NCI-H2196 (cell line): ENCODE measurements around the gene PLAC9.

Experiments used
- DNase-seq: peaks from one replicate; lab custom pipeline; 2025; ENCODE audit not compliant: unreplicated experiment; lab: John Stamatoyannopoulos, UW

PLAC9 gene

DNA sequence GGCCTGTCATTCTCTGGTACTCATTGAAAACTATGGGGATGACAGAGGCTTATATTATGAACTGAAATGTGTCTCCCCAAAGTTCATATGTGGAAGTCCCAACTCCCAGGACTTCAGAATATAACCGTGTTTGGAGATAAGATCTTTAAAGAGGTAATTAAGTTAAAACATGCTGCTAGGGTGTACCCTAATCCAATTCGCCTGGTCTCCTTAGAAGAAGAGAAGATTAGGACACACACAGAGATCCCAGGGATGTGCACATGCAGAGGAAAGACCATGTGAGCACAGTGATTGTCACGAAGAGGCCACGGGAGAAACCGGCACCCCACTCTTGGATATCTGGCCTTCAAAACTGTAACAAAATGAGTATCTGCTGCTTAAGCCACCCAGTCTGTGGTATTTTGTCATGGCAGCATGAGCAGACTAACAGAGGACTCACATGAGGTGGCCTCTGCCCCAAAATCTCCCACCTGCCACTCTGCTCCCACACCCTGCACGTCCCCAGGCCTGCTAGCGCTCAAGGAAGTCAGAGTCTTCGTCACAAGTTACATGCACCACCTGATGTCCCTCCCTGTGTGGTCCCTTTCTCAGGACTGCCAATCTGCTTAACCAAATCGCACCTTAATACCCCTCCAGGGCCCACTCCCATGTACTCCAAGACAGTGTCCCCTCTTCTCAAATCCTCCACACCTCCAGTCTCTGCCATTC lies 26.8 kb downstream of the PLAC9 start:
- DNase-seq = no peak

DNA sequence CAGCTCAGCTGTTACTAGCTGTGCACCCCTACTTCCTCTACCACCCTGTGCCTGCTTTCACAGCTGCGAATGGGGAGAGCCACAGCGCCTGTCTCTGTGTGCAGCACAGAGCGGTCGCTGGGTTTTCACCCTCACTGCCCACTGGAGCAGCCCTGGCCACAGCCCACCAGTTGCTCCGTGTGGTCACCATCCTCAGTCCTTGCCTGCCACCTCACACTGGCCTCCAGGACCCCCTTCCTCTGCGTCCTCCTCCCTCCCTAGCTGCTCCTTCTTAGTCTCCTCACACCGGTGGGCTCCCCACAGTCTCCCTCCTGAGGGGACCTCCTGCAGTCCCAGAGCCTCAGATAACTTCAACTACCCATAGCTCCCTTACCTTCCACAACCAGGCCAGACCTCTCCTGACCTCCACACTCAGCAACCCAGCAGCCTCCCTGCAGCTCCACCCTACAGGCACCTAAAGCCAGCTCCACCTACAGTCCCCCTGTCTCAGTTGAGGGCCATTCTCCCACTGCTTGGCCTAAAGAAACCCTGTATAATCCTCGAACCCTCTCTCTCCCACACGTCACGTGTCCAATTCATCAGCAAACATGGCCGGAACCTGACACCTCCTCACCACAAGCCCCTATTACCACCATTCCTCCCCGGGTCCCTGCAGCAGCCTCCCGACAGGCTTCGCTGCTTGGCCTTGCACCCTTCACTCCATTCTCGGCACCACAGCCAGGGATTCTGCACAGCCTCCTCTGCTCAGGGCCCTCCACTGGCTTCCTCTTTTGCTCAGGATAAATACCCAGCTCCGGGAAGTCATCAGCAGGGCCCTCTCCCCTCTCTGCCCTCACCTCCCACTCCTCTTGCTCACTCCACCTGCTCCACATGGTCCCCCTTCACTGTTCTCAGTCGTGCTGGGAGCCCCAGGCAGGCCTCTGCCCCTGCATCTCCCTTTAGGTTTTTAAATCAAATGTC lies 28.1 kb downstream of the PLAC9 start:
- no peak for DNase-seq

DNA sequence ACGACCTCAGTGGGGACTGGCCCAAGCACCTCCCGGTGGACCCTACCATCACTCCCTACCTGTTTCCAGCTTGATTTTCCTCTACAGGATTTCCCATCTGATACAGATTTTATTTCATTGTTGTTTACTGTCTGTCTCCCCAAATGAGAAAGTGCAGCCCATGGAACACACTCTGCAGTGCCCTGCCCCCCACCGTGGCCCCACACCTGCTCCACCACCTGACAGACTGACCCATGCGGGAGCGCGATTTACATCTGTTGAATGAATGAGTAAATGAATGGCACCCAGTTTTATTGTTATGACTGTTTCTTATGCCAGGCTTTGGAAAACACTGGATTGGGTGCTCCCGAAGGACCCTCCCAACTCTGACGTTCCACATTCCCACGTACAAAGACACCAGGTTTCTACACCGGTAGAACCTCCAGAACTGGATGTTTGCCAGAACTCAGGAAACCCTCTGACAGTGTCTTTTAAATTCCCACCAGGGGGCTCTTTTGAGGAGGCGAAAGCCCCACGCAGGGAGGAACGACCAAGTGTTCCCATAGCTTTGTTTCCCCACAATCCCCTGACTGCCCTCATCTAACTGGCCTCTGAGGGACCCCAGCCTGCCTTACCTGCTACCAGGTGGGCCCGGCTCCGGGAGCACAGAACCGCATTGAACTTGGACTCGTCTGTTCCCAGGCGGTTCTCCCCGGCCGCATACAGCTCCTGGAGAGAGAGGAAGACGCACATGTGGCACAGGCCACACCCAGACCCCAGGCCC lies 29.0 kb downstream of the PLAC9 start:
- peak; percentile 1 for DNase-seq

DNA sequence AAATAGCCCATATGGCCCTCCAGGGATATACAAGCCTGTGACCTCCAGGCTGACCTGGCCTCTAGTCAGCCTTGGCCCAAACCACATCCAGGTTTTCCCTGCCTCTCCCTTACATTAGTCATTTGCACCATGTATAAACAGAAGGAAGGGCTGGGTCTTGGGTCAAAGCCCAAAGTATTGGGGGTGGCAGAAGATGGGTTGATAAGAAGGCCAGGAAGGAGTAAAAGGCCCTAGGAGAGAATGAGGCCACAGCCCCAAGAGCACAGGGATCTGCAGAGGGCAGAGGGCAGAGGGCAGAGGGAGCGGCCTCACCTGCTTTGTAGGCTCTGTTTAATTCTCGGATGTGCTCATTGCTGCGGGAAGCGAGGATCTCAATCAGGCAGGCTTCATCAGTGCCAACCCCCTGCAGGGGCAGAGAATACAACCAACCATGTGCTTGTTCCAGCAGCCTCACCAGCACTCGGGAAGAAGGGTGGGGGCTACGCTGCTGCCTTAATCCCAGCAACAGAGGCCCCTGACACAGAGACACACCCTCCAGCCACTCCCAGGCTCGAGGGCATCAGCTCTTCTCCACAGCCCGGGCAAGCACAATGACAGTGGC lies 31.3 kb downstream of the PLAC9 start:
- DNase-seq = no peak

DNA sequence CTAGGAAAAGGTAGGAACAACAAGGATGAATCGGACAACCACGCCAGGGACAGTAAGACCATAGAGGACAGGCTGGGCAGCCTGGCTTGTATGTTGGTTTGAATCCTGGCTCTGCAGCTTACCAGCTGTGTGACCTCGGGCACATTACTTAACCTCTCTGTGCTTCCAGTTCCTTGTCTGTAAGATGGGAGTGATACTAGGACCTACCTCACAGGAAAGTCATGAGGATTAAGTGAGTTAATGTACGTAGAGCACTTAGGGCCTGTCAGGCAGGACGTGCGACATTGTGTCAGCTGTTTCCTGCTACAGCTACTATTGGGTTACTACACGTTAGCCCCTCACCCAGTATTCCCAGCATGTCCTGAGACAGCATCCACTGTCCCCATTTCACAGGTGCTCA lies 32.1 kb downstream of the PLAC9 start:
- DNase-seq = no peak

DNA sequence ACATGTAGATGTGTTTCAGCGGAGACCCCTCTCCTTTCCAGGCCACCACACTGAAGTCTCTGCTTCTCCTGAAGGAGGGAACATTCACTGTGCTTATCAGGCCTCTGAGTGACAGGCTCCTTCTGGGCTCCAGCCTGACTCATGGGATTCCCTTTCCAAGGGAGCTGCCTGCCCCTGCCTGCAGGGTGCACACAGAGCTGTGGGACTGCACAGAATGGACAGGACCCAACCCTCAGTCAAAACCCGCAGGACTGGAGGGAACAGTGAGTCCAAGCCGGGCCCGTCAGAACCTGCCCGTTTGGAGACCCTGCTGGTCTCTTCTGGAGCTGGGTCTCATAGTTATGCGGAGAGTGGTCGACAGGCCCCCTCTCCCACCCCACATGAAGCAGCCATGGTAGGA lies 32.6 kb downstream of the PLAC9 start:
- no peak for DNase-seq

DNA sequence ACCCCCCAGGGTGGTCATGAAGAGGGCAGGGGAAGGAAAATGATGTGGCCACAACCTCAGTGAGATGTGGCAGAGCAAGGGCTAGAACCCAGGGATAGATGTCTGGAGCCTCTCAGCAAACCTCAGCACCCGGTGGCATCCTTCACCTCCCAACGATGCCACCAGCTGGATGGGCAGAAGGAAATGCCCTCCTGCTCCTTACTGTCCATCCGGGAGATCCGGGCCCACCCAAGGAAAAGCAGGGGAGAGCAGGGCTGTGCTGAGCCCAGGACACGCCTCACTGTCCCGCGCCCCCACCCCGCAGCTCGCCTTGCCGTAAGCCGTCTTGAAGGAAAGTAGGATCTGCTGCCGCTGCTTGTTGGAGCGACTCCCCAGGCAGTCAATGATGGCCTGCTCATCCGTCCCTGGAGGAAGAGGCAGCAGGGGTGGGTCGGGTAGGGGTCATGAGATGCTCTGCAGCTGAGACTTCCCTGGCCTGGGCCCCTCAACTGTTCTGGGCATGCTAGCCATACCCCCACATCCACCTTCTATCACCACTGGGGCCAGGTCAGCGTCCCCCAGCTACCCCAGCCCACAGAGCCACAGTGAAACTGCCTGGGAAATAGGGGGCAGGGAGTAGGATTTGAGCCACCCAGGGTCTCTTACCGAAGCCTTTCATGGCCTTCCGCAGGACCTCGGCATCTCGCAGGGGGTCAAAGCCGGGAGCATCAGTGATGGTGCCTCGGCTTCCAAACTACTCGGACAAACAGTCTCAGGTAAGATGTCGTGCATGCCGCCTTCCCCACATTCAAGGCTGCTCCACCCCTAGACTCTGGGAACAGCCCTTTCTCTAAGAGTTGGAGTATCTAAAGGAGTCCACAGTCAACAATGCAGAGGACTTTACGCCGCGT lies 34.3 kb downstream of the PLAC9 start:
- DNase-seq = no peak

DNA sequence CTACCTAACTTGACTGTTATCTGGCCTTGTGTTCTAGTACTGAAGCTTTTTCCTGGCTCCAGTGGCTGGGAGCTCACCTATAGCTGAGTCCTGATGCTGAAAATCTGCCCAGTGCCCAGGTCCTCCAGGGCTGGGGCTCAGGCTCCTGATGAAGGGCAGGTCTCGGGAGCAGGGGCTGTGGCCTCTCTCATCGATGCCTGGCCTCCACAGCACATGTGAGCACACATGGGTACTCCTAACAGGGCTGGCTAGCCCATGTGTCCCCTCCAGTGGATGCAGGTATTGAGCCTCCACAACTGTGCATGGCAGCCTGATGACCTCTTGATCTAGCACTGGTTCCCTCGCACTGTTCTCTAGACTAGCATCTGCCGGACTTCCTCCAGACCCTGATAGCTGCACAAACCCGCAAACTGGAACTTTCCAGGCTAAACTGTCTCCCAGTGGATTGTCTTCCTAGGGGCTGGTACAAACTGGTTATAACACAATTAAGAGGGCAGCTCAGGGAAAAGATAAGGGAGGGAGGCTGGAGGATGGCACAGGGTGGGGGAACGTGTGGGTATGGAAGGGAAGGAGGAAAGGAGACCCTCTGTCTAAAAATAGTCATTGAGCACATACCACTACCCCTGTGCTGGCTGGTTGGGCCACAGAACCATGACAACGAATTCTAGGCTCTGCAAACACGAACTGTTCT lies 35.1 kb downstream of the PLAC9 start:
- DNase-seq = no peak

DNA sequence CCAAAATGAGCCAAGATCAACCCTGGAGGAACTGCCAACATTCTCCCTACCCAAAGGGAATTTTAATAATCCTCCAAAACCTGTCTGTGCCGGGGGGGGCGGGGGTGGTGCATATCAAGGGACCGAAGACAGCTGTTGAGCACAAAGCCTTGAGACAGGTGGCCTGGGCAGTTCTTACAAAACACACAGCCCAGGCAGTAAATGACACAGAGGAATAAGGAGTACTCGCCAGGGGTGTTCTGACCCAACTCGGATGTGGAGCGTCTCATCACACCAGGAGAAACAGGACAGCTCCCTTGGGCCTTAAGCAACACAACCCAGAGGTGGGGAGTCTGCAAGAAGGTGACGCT lies 35.6 kb downstream of the PLAC9 start:
- DNase-seq = no peak

DNA sequence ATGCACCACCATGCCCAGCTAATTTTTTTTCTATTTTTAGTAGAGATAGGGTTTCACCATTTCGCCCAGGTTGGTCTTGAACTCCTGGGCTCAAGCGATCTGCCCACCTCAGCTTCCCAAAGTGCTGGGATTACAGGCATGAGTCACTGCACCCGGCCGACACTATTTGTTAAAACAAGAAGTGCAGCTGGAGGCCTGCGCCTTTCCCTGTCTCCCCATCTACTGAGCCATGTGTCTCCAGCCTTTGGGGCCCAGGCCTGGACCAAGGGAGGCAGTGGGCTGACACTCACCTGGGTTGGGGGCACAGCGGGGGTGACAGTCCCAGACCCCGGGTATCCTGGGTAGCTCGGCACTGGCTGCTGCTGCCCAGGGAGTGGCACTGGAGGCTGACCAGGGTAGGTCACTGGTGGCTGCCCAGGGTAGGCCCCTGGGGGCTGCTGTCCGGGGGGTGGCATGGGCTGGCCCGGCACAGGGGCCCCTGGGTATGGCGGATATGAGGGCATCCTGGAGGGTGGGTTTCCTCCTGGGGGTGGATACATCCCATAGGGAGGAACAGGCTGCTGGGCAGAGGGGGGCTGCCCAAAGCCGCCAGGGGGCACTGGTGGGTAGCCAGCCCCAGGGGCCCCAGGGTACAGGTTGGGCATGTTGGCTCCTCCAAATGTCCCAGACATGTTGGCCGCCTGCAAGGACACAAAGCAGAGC lies 36.3 kb downstream of the PLAC9 start:
- no peak for DNase-seq

DNA sequence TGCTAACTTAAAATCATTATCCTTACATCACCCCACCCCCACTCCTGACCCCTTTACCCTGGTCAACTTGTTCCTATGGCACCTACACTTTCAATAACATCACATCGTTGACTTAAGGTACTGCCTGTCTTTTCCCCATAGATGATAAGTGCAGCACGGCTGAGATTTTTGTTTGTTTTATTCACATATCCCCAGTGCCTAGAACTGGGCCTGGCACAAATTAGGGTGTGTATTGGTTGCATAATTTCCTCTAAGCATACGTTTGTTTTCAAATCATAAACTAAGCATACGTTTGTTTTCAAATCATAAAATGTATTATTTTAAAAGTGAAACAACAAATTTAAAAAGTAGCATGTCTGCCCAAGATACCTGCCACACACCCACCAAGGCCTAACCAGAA lies 37.5 kb downstream of the PLAC9 start:
- no peak for DNase-seq

DNA sequence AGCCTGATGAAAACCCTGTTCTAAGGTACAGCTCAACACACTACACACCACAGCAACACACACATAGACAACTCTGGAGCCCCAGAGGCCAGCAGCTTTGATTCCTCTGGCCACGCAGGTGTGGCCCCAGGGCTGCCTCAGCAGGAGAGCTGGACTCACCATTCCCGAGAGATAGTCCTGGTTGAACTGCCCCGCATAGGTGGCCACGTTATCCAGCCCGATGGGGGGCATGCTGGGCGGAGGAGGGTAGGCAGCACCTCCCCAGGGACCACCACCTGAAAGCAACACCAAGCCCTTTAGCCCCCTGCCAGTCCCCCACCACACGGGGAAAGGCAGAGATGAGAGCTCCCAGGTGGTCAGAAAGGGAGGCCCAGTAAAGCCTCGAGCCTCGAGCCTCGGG lies 38.1 kb downstream of the PLAC9 start:
- DNase-seq = no peak

DNA sequence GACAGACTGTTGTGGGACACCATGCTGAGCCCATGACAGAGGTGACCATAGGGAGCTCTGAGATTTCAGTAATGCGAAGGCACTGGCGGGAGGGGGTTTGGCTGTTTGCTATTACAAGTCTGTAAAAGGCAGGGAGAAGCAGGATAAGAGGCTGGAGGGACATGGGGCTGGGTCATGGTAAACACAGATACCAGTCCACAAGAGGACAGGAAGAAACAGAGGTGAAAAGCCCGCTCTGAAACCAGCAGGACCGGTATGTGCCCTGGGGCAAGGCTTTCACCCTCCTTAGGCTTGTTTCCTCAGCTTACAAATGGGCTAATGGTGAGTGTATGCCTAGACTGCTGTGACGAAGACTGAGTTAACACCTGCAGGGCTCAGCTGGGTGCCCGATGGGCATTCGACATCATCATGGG lies 38.7 kb downstream of the PLAC9 start:
- DNase-seq = no peak

DNA sequence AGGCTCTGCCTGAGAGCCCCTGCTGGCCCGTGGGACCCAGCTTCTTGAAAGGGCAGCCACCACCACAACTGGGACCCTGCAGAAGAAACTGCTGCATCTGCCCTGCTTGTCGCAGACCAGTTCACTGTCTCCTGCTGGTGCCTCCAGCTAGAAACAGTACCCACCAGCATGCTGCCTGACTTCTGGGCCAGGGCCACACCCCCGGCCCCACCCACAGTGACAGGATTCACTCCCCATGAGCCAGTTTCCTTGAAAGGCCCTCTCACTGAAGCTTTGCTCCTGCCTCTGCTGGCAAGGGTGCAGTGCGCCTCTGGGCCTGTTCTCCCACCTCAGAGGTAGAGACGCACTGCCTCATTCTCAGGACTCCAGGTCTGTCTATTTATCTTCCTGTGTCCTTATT lies 40.4 kb downstream of the PLAC9 start:
- DNase-seq = peak; percentile 17

DNA sequence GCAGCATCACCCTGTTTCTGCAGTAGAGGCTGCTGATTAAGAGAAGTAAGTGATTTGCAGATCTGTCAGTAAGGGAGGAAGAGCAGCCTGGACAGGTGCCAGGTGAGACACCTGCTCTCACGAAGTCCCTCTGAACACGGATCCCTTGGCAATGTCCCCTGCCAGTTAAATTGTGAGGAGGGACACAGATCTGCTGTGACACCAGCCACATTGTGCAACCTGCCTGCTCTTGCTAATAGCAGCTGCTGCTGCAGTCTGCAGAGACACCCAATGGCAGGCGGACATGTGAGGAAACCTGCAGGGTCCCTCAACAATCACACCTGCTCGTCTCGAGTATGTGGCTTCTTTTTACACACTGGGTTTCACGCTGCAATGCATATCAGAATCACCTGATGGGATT lies 40.9 kb downstream of the PLAC9 start:
- peak; percentile 43 for DNase-seq

DNA sequence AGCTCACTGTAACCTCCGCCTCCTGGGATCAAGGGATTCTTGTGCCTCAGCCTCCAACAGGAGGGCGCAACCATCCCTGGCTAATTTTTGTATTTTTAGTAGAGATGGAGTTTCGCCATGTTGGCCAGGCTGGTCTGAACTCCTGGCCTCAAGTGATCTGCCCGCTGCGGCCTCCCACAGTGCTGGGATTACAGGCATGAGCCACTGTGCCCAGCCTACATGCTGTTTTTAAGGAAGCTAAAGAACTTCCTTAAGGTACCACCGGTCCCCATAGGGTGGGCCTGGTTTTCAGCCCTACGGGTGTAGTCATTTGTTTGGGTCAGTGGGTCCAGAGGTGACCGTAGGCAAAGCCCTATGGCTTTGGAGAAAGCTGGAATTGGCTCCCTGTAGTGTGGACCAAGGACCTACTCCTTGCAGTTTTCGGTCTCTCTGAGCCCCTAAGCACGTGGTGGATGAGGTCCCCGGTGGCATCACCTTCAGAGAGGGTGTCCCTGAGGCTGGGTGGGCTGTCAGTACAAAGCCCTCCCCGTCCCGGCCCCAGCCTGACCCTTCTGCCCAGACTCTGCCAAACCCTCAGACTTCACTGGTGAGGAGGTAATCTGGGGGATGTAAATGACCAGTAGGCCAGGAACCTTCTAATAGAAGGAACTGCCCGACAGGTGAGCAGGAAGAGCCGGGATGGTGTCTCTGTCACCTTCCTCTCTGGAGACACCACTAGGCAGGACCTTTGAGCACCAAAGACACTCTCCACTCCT lies 42.3 kb downstream of the PLAC9 start:
- no peak for DNase-seq

DNA sequence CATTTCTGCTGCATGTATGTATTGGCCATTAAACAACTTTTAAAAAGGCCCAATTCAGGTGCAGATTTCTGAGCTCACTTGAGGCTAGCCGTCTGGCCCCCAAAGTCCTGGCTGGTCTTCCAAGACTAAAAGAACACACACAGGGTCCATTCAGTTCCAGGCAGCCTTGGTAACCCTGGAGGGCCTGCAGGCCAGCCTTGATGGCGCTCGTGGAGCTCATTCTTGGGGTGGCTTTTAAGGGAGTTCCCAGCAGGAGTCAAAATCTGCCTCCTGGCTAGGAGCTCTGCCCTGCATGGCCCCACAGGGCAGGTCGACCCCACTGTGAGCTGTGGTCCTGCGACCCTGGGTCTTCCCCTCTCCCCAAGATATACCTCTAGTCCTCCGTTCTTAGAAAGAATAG lies 44.0 kb downstream of the PLAC9 start:
- DNase-seq = no peak
